Measurements from ENCODE around the gene NME5.

GRCh38 chr5:138102454-138103318, 36.5 kb downstream of the NME5 start:
- TF ChIP-seq REST (IDR thresholded peaks at IDR 0.05; ENCODE audit: low read depth) (no peak), EZH2 (IDR thresholded peaks at IDR 0.05) (no peak), CTCF (IDR thresholded peaks at IDR 0.05 in 2 of 3, conservative IDR thresholded peaks at IDR 0.05 in 1 of 3; ENCODE audit: borderline replicate concordance in 1 of 3, insufficient read depth in 1 of 3, low read depth in 2 of 3, low read length in 2 of 3) (no peak), POLR2A (IDR thresholded peaks at IDR 0.05; ENCODE audit: borderline replicate concordance, extremely low read depth, insufficient read depth, insufficient read length) (no peak), FOSL1 (IDR thresholded peaks at IDR 0.05; ENCODE audit: low read depth) (no peak), RAD21 (IDR thresholded peaks at IDR 0.05; ENCODE audit: low read depth) (no peak), JUND (IDR thresholded peaks at IDR 0.05) (no peak), EZH2phosphoT487 (IDR thresholded peaks at IDR 0.05; ENCODE audit: borderline replicate concordance) (no peak)
- TF ChIP-seq, protein P1, sequence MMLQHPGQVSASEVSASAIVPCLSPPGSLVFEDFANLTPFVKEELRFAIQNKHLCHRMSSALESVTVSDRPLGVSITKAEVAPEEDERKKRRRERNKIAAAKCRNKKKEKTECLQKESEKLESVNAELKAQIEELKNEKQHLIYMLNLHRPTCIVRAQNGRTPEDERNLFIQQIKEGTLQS (IDR thresholded peaks at IDR 0.05): no peak

Measured in HCT116 (cell line).